Kidney tubule cell (primary cell): Measurements from ENCODE around the gene FBLL1.
"Not testable (repeated sequence)": the region's sequence is repeated elsewhere in the genome, so short reads cannot be mapped to it uniquely, and the experiment has no call there.

ENCODE experiments used
- DNase-seq: peaks from one replicate; pipeline ENCODE4 v3.0.0-alpha.2; 2018; ENCODE audit warnings: low spot score

FBLL1 gene

GRCh38 chr5:168528521-168529373, at the start of gene FBLL1:
Gene FBLL1, plus strand, starts transcription at chr5:168529305. Its CDS starts 200 bp downstream, at chr5:168529505.
- no peak for DNase-seq

GRCh38 chr5:168480601-168481000, 48.5 kb upstream of the FBLL1 start:
- no peak for DNase-seq

- DNase-seq: no peak
These were observed 47.7 kb upstream of the FBLL1 start for GRCh38 chr5:168481330-168481788.

GRCh38 chr5:168482361-168482760, 46.7 kb upstream of the FBLL1 start:
- no peak for DNase-seq

- peak; percentile 93 for DNase-seq
These were observed 42.8 kb upstream of the FBLL1 start, which contains the start of gene RARS1 for GRCh38 chr5:168486136-168486879. Gene RARS1, plus strand, starts transcription at chr5:168486471. Its CDS starts 28 bp downstream, at chr5:168486499.

GRCh38 chr5:168489059-168489458, 40.0 kb upstream of the FBLL1 start:
- DNase-seq: no peak

- no peak for DNase-seq
These were observed 35.0 kb upstream of the FBLL1 start for GRCh38 chr5:168494057-168494555.

- no peak for DNase-seq
These were observed 26.4 kb upstream of the FBLL1 start for GRCh38 chr5:168502563-168503237.

GRCh38 chr5:168513861-168514428, 15.2 kb upstream of the FBLL1 start:
- DNase-seq: no peak

GRCh38 chr5:168525856-168526255, 3.2 kb upstream of the FBLL1 start:
- no peak for DNase-seq

- no peak for DNase-seq
These were observed 1.3 kb upstream of the FBLL1 start for GRCh38 chr5:168527756-168528295.

- DNase-seq: no peak
These were observed 499 bp downstream of the FBLL1 start for GRCh38 chr5:168529374-168530234.

- peak; percentile 12 for DNase-seq
These were observed 1.6 kb downstream of the FBLL1 start for GRCh38 chr5:168530621-168531150.

- DNase-seq: no peak
These were observed 2.1 kb downstream of the FBLL1 start for GRCh38 chr5:168531191-168531590.

- no peak for DNase-seq
These were observed 3.1 kb downstream of the FBLL1 start for GRCh38 chr5:168531987-168532864.

- not testable (repeated sequence) for DNase-seq
These were observed 5.2 kb downstream of the FBLL1 start for GRCh38 chr5:168534351-168534750.

- DNase-seq: no peak
These were observed 8.1 kb downstream of the FBLL1 start for GRCh38 chr5:168537176-168537575.

GRCh38 chr5:168549554-168549953, 20.4 kb downstream of the FBLL1 start:
- no peak for DNase-seq

- DNase-seq: no peak
These were observed 21.6 kb downstream of the FBLL1 start for GRCh38 chr5:168550656-168551055.
